IMR-90 (cell line): ENCODE measurements around the gene CD81. TPM values are rescaled to one million over a fixed set of nuclear protein-coding genes. Genes with fewer than 3 reads are reported as not detected.

ENCODE experiments used
- ATAC-seq: fragments of 200-7000 bp; cut with Tn5 transposase; 2 replicates; pipeline ENCODE4 v1.9.1; 2020; ENCODE audit warnings: low read depth, mild to moderate bottlenecking, moderate library complexity
- BruUV-seq: library from RNA; stranded (reverse); fragments of 400-500 nt; replicated peaks from 2 replicates; lab custom pipeline; 2021; lab: Mats Ljungman, UMichigan
- CTCF ChIA-PET: fragments of 300-600 bp; formaldehyde crosslinking; extraction: SDS; loops from one replicate; lab custom pipeline; 2021; ENCODE audit warnings: antibody characterized with exemption; lab: Yijun Ruan, JAX
- POLR2A ChIA-PET: fragments of 300-600 bp; sonication (Branson Sonifier 250); formaldehyde crosslinking; loops from one replicate; lab custom pipeline; 2022; ENCODE audit warnings: antibody characterized with exemption; ENCODE audit not compliant: unreplicated experiment; lab: Charles Lee
- DNase-seq: peaks from one replicate; pipeline ENCODE4 v3.0.0; 2013
- H2AFZ ChIP-seq: replicated peaks from 2 replicates; pipeline ENCODE3; 2013; ENCODE audit warnings: low read length, mild to moderate bottlenecking; ENCODE audit not compliant: poor library complexity
- H2AK5ac ChIP-seq: 2 replicates; pipeline ENCODE4 v1.6.1; 2013; ENCODE audit warnings: low read depth, low read length, inconsistent platforms
- H2AK9ac ChIP-seq: replicated peaks from 2 replicates; pipeline ENCODE3; 2013; ENCODE audit warnings: mild to moderate bottlenecking, low read depth, low read length, moderate library complexity; ENCODE audit not compliant: poor library complexity
- H2BK120ac ChIP-seq: 2 replicates; pipeline ENCODE4 v1.6.1; 2013; ENCODE audit warnings: low read depth, low read length, inconsistent platforms
- H2BK15ac ChIP-seq: 3 replicates; pipeline ENCODE4 v1.6.1; 2013; ENCODE audit warnings: low read depth, low read length, inconsistent platforms
- H2BK20ac ChIP-seq: 2 replicates; pipeline ENCODE4 v1.6.1; 2013; ENCODE audit warnings: low read depth, mild to moderate bottlenecking, inconsistent platforms, low read length, moderate library complexity
- H2BK5ac ChIP-seq: 2 replicates; pipeline ENCODE4 v1.6.1; 2013; ENCODE audit warnings: mild to moderate bottlenecking, low read depth, low read length, inconsistent platforms; ENCODE audit not compliant: poor library complexity, severe bottlenecking
- H3K14ac ChIP-seq: replicated peaks from 2 replicates; pipeline ENCODE4 v1.6.1; 2013; ENCODE audit warnings: low read depth, low read length, inconsistent platforms
- H3K18ac ChIP-seq: 2 replicates; pipeline ENCODE4 v1.6.1; 2013; ENCODE audit warnings: low read depth, low read length, control low read depth
- H3K23ac ChIP-seq: 2 replicates; pipeline ENCODE4 v1.6.1; 2013; ENCODE audit warnings: low read depth, low read length, inconsistent platforms
- H3K27ac ChIP-seq: 2 replicates; pipeline ENCODE4 v1.5.1; 2013; ENCODE audit warnings: mild to moderate bottlenecking, control low read depth, low read length; ENCODE audit not compliant: insufficient read depth
- H3K27me3 ChIP-seq: 2 replicates; pipeline ENCODE4 v1.6.1; 2013; ENCODE audit warnings: low read length; ENCODE audit not compliant: control insufficient read depth, insufficient read depth
- H3K36me3 ChIP-seq: 2 replicates; pipeline ENCODE4 v1.6.1; 2013; ENCODE audit warnings: low read length, mixed read lengths; ENCODE audit not compliant: control insufficient read depth, insufficient read depth
- H3K4ac ChIP-seq: 2 replicates; pipeline ENCODE4 v1.6.1; 2013; ENCODE audit warnings: low read depth, low read length, inconsistent platforms
- H3K4me1 ChIP-seq: 2 replicates; pipeline ENCODE4 v1.6.1; 2013; ENCODE audit warnings: low read length, mixed read lengths; ENCODE audit not compliant: control insufficient read depth, insufficient read depth
- H3K4me2 ChIP-seq: 2 replicates; pipeline ENCODE4 v1.6.1; 2013; ENCODE audit warnings: low read depth, mild to moderate bottlenecking, control low read depth, low read length, moderate library complexity
- H3K4me3 ChIP-seq: 2 replicates; pipeline ENCODE4 v1.5.1; 2013; ENCODE audit warnings: low read depth, mild to moderate bottlenecking, control low read depth, low read length, moderate library complexity; ENCODE audit not compliant: insufficient read depth
- H3K56ac ChIP-seq: 2 replicates; pipeline ENCODE4 v1.6.1; 2013; ENCODE audit warnings: low read length, inconsistent platforms; ENCODE audit not compliant: insufficient read depth; ENCODE audit errors: extremely low read depth
- H3K79me1 ChIP-seq, 2 experiments: 2 replicates each; pipeline ENCODE4 v1.6.1; 2013; ENCODE audit warnings: low read length in 2 of 2, inconsistent platforms in 1 of 2, low read depth in 1 of 2
- H3K9ac ChIP-seq: 2 replicates; pipeline ENCODE4 v1.6.1; 2013; ENCODE audit warnings: low read depth, low read length, control low read depth
- H3K9me1 ChIP-seq: 2 replicates; pipeline ENCODE4 v1.6.1; 2013; ENCODE audit warnings: low read length, inconsistent platforms; ENCODE audit not compliant: insufficient read depth
- H3K9me3 ChIP-seq: 2 replicates; pipeline ENCODE4 v1.6.1; 2013; ENCODE audit warnings: low read length; ENCODE audit not compliant: control insufficient read depth, insufficient read depth
- H4K20me1 ChIP-seq: 2 replicates; pipeline ENCODE4 v1.6.1; 2013; ENCODE audit warnings: low read length, inconsistent platforms; ENCODE audit not compliant: insufficient read depth
- H4K5ac ChIP-seq: 2 replicates; pipeline ENCODE4 v1.6.1; 2013; ENCODE audit warnings: mild to moderate bottlenecking, low read depth, low read length, control low read depth
- H4K8ac ChIP-seq, 2 experiments: 2 replicates each; pipeline ENCODE4 v1.6.1; 2013; ENCODE audit warnings: low read depth in 2 of 2, low read length in 2 of 2, control low read depth in 1 of 2, inconsistent platforms in 1 of 2
- H4K91ac ChIP-seq: 2 replicates; pipeline ENCODE4 v1.6.1; 2013; ENCODE audit warnings: low read depth, low read length, inconsistent platforms; ENCODE audit not compliant: insufficient read depth
- BHLHE40 ChIP-seq: fragments of 150-350 bp; IDR thresholded peaks from 2 replicates; pipeline ENCODE4 v1.6.1; 2016; ENCODE audit warnings: mild to moderate bottlenecking, low read depth, low read length
- CEBPB ChIP-seq: IDR thresholded peaks from 2 replicates; pipeline ENCODE4 v1.6.1; 2012; ENCODE audit warnings: low read depth, low read length, improper control_type of control experiment
- CHD1 ChIP-seq: IDR thresholded peaks from 2 replicates; pipeline ENCODE4 v1.6.1; 2012; ENCODE audit warnings: low read depth, low read length, improper control_type of control experiment
- FOS ChIP-seq: fragments of 150-350 bp; IDR thresholded peaks from 2 replicates; pipeline ENCODE4 v1.6.1; 2016; ENCODE audit warnings: low read depth, low read length
- MAFK ChIP-seq: IDR thresholded peaks from 2 replicates; pipeline ENCODE4 v1.6.1; 2012; ENCODE audit warnings: low read depth, low read length, improper control_type of control experiment
- MAZ ChIP-seq: IDR thresholded peaks from 2 replicates; pipeline ENCODE4 v1.6.1; 2012; ENCODE audit warnings: low read depth, mild to moderate bottlenecking, low read length, improper control_type of control experiment, moderate library complexity, borderline replicate concordance
- MXI1 ChIP-seq: IDR thresholded peaks from 2 replicates; pipeline ENCODE4 v1.6.1; 2012; ENCODE audit warnings: low read depth, mild to moderate bottlenecking, low read length, moderate library complexity, borderline replicate concordance
- NFE2L2 ChIP-seq: fragments of 150-350 bp; IDR thresholded peaks from 2 replicates; pipeline ENCODE4 v1.6.1; 2016; ENCODE audit warnings: low read depth, mild to moderate bottlenecking, low read length
- POLR2A ChIP-seq: IDR thresholded peaks from 2 replicates; pipeline ENCODE4 v1.6.1; 2012; ENCODE audit warnings: mild to moderate bottlenecking, low read depth, low read length
- RAD21 ChIP-seq: IDR thresholded peaks from 2 replicates; pipeline ENCODE4 v1.6.1; 2012; ENCODE audit warnings: low read length, improper control_type of control experiment
- RCOR1 ChIP-seq: IDR thresholded peaks from 2 replicates; pipeline ENCODE4 v1.6.1; 2012; ENCODE audit warnings: mild to moderate bottlenecking, low read length, improper control_type of control experiment; ENCODE audit not compliant: insufficient replicate concordance
- RFX5 ChIP-seq: IDR thresholded peaks from 2 replicates; pipeline ENCODE4 v1.8.0; 2012; ENCODE audit warnings: low read depth, mild to moderate bottlenecking, low read length, moderate library complexity
- SMC3 ChIP-seq: fragments of 150-350 bp; IDR thresholded peaks from 2 replicates; pipeline ENCODE4 v1.6.1; 2016; ENCODE audit warnings: low read depth, mild to moderate bottlenecking, antibody characterized with exemption, low read length, moderate library complexity
- WGBS, 2 experiments: methylation state at CpG; one replicate each; pipeline versions ENCODE4 v1.1.5 to v1.1.7; 2013; ENCODE audit warnings: missing lambda C conversion rate in 2 of 2; ENCODE audit not compliant: insufficient read length in 1 of 2; ENCODE audit errors: extremely low coverage in 2 of 2; 5-methylcytosine and 5-hydroxymethylcytosine counted together
- dilution Hi-C: fragments of 300-500 bp; cut with HindIII; formaldehyde crosslinking; loops from one replicate; pipeline ENCODE4 v1.14.3; 2018; ENCODE audit warnings: low sequenced_read_pairs; ENCODE audit not compliant: unreplicated experiment
- in situ Hi-C: fragments of 300-500 bp; cut with MboI; formaldehyde crosslinking; loops from 3 replicates; pipeline ENCODE4 v1.14.3; 2019; ENCODE audit warnings: low sequenced_read_pairs, inconsistent platforms, mixed read lengths
- intact Hi-C: fragments of 100-400 bp; cut with micrococcal nuclease; formaldehyde crosslinking; loops from 2 replicates; pipeline ENCODE4 v1.10.0; 2022
- polyA plus RNA-seq, 3 experiments: library from polyadenylated mRNA; depleted of rRNA; stranded (reverse); fragments of >200 nt; gene quantifications; 2 replicates each; pipeline ENCODE4 v1.2.3, GENCODE V29; 2012; ENCODE audit warnings: low replicate concordance in 1 of 3
- total RNA-seq: library from RNA; depleted of rRNA; stranded (reverse); fragments of >200 nt; gene quantifications from 2 replicates; pipeline ENCODE4 v1.2.3, GENCODE V29; 2012
- TF ChIP-seq, protein P1 (sequence below): conservative IDR thresholded peaks from 2 replicates; pipeline ENCODE4 v1.5.1; 2012; ENCODE audit warnings: mild to moderate bottlenecking, low read depth, low read length, improper control_type of control experiment
- TF ChIP-seq, protein P2 (sequence below): fragments of 150-350 bp; IDR thresholded peaks from 2 replicates; pipeline ENCODE4 v1.6.1; 2017; ENCODE audit warnings: mild to moderate bottlenecking, antibody characterized with exemption, low read length, low read depth
- TF ChIP-seq, protein P3 (sequence below): fragments of 150-350 bp; IDR thresholded peaks from 2 replicates; pipeline ENCODE4 v1.6.1; 2016; ENCODE audit warnings: low read depth, mild to moderate bottlenecking, low read length, moderate library complexity, borderline replicate concordance

Gene CD81
- total and polyA plus RNA-seq, 2 of the 4 experiments (the other 2 are of a cell fraction), result 159 to 689 TPM

DNA sequence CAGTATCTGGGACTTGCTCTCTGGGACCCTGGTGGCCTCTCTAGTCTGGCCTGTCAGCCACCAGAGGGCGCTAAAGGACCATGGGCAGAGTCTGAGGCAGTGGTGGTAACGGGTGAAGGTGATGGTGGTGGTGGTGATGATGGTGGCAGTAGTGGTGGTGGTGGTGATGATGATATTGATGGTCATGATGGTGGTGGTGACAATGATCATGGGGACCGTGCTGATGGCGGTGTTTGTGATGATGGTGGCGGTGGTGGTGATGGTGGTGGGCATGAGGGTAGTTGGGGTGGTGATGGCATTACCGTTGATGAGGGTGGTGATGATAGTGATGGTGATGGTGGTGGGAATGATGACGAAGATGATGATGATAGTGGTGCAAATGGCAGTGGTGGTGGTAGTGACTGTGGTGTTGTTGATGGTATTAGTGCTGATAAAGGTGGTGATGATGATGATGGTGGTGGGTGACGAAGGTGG is 51.2 kb downstream of the CD81 start:
- intact Hi-C loops, result loop anchor here (1.0 kb wide), 1 partner anchor 460 kb away; no protein-coding TSS in a partner anchor
- H2AK5ac ChIP-seq, result no peak overlapping the region
- H2BK120ac ChIP-seq, result no peak overlapping the region
- DNase-seq, result peak; percentile 34
- no peak overlapping the region for H2BK5ac ChIP-seq
- H3K27ac ChIP-seq, result no peak overlapping the region
- 63% methylated on average over 7 of the region's 8 CpGs; no CpG with 5 or more reads in 1 of the 2 experiments for WGBS, 2 experiments
- no peak overlapping the region for H2BK15ac ChIP-seq
- dilution Hi-C loops, result no loop called here
- in situ Hi-C loops, result loop anchor here (5.0 to 10.0 kb wide), 2 partner anchors 104 to 466 kb away; no protein-coding TSS in a partner anchor
- H3K36me3 ChIP-seq, result no peaks in the 10 kb centered on the region
- no peak overlapping the region for H4K5ac ChIP-seq
- no peak overlapping the region for H3K56ac ChIP-seq
- H2AFZ ChIP-seq, result peak overlapping the region; percentile 26
- ATAC-seq, result peak; percentile 88
- no peak overlapping the region for H3K14ac ChIP-seq
- H3K4me1 ChIP-seq, result no peaks in the 10 kb centered on the region
- no peak overlapping the region for H3K4ac ChIP-seq
- no peak overlapping the region for H3K23ac ChIP-seq
- H4K91ac ChIP-seq, result no peak overlapping the region
- no peak overlapping the region for H3K18ac ChIP-seq
- no peak overlapping the region for H3K9ac ChIP-seq
- H3K27me3 ChIP-seq, result peaks cover 11% of the 10 kb centered on the region; the same call in 1 of the 2 replicates
- POLR2A ChIA-PET, result no interaction called here
- no peak overlapping the region for H4K8ac ChIP-seq
- CTCF ChIA-PET, result no interaction called here
- no peak overlapping the region for H3K4me2 ChIP-seq
- BruUV-seq, result no TSS peak
- no peak overlapping the region for H3K4me3 ChIP-seq
- no peak for TF ChIP-seq MAFK
- TF ChIP-seq RAD21, result peak; percentile 84
- no peak for TF ChIP-seq MXI1
- no peak for TF ChIP-seq CEBPB
- no peak for TF ChIP-seq MAZ
- no peak for TF ChIP-seq RFX5
- peak; percentile 81 for TF ChIP-seq SMC3
- no peak for TF ChIP-seq FOS
- no peak for TF ChIP-seq RCOR1
- TF ChIP-seq BHLHE40, result no peak
- TF ChIP-seq, protein P1, sequence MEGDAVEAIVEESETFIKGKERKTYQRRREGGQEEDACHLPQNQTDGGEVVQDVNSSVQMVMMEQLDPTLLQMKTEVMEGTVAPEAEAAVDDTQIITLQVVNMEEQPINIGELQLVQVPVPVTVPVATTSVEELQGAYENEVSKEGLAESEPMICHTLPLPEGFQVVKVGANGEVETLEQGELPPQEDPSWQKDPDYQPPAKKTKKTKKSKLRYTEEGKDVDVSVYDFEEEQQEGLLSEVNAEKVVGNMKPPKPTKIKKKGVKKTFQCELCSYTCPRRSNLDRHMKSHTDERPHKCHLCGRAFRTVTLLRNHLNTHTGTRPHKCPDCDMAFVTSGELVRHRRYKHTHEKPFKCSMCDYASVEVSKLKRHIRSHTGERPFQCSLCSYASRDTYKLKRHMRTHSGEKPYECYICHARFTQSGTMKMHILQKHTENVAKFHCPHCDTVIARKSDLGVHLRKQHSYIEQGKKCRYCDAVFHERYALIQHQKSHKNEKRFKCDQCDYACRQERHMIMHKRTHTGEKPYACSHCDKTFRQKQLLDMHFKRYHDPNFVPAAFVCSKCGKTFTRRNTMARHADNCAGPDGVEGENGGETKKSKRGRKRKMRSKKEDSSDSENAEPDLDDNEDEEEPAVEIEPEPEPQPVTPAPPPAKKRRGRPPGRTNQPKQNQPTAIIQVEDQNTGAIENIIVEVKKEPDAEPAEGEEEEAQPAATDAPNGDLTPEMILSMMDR, result peak; percentile 83
- TF ChIP-seq POLR2A, result no peak
- TF ChIP-seq, protein P2, sequence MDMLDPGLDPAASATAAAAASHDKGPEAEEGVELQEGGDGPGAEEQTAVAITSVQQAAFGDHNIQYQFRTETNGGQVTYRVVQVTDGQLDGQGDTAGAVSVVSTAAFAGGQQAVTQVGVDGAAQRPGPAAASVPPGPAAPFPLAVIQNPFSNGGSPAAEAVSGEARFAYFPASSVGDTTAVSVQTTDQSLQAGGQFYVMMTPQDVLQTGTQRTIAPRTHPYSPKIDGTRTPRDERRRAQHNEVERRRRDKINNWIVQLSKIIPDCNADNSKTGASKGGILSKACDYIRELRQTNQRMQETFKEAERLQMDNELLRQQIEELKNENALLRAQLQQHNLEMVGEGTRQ, result no peak
- TF ChIP-seq NFE2L2, result no peak
- TF ChIP-seq, protein P3, sequence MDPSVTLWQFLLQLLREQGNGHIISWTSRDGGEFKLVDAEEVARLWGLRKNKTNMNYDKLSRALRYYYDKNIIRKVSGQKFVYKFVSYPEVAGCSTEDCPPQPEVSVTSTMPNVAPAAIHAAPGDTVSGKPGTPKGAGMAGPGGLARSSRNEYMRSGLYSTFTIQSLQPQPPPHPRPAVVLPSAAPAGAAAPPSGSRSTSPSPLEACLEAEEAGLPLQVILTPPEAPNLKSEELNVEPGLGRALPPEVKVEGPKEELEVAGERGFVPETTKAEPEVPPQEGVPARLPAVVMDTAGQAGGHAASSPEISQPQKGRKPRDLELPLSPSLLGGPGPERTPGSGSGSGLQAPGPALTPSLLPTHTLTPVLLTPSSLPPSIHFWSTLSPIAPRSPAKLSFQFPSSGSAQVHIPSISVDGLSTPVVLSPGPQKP, result no peak
- TF ChIP-seq CHD1, result no peak
- H3K9me1 ChIP-seq, result no peaks in the 10 kb centered on the region
- no peak overlapping the region for H2BK20ac ChIP-seq
- no peaks in the 10 kb centered on the region for H3K9me3 ChIP-seq
- H2AK9ac ChIP-seq, result no peak overlapping the region
- no peaks in the 10 kb centered on the region for H3K79me1 ChIP-seq
- no peaks in the 10 kb centered on the region for H4K20me1 ChIP-seq
